Panc1 (cell line): ENCODE results near the gene TMEM256.

Experiments
- CTCF ChIP-seq: fragments of 450-650 bp; IDR thresholded peaks from 2 replicates; pipeline ENCODE4 v1.5.1; 2017; ENCODE audit warnings: mild to moderate bottlenecking
- POLR2AphosphoS5 ChIP-seq: IDR thresholded peaks from 2 replicates; pipeline ENCODE4 v1.6.1; 2012; ENCODE audit warnings: mild to moderate bottlenecking, low read depth, low read length, moderate library complexity
- REST ChIP-seq, 2 experiments: IDR thresholded peaks; 2 replicates each; pipeline ENCODE4 v1.6.1; 2011 to 2012; ENCODE audit warnings: low read depth in 2 of 2, control low read depth in 1 of 2, low read length in 1 of 2, mild to moderate bottlenecking in 1 of 2, moderate library complexity in 1 of 2; ENCODE audit not compliant: insufficient read depth in 1 of 2
- SIN3A ChIP-seq: IDR thresholded peaks from 2 replicates; pipeline ENCODE4 v1.6.1; 2012; ENCODE audit warnings: low read depth, mild to moderate bottlenecking, low read length, moderate library complexity, borderline replicate concordance; ENCODE audit not compliant: insufficient read depth
- TCF7L2 ChIP-seq: IDR thresholded peaks from 2 replicates; pipeline ENCODE4 v1.6.1; 2011; ENCODE audit warnings: mild to moderate bottlenecking, low read depth, low read length, inconsistent platforms

DNA sequence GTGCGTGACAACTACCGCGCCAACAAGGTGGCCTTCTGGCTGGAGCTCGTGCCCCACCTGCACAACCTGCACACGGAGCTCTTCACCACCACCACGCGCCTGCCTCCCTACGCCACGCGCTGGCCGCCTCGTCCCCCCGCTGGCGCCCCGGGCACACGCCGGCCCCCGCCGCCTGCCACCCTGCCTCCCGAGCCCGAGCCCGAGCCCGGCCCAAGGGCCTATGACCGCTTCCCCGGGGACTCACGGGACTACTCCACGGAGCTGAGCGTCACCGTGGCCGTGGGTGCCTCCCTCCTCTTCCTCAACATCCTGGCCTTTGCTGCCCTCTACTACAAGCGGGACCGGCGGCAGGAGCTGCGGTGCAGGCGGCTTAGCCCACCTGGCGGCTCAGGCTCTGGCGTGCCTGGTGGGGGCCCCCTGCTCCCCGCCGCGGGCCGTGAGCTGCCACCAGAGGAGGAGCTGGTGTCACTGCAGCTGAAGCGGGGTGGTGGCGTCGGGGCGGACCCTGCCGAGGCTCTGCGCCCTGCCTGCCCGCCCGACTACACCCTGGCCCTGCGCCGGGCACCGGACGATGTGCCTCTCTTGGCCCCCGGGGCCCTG lies 13.3 kb upstream of the TMEM256 start:
- TF ChIP-seq REST (IDR thresholded peaks at IDR 0.05; ENCODE audit: insufficient read depth in 1 of 2, low read depth in 2 of 2, low read length in 1 of 2) (no peak), CTCF (no peak), TCF7L2 (no peak), POLR2AphosphoS5 (no peak), SIN3A (no peak)
